Ovary (tissue), 9 donors: ENCODE measurements around the gene USP24. TPM values are rescaled to one million over a fixed set of nuclear protein-coding genes. Genes with fewer than 3 reads are reported as not detected.

Experiments
- DNase-seq, 5 donors: peaks; one replicate each; pipeline ENCODE4 v3.0.0-alpha.2; 2019 to 2020
- H3K27ac ChIP-seq, 2 donors: fragments of 200-600 bp; one replicate each; pipeline versions ENCODE4 v1.5.1 to v1.8.0; 2019 to 2022
- H3K27me3 ChIP-seq: fragments of 200-600 bp; one replicate; pipeline ENCODE4 v1.8.0; 2022
- H3K36me3 ChIP-seq: fragments of 200-600 bp; sonication (generic); one replicate; pipeline ENCODE4 v1.5.1; 2019
- H3K4me1 ChIP-seq: one replicate; pipeline ENCODE4 v1.8.1; 2013; ENCODE audit warnings: mild to moderate bottlenecking, moderate library complexity; ENCODE audit not compliant: insufficient read depth
- H3K4me3 ChIP-seq: fragments of 200-600 bp; sonication (generic); one replicate; pipeline ENCODE4 v1.5.1; 2017
- H3K9me3 ChIP-seq, 2 donors: fragments of 200-600 bp in 1 of 2; sonication (generic) in 1 of 2; one replicate each; pipeline versions ENCODE4 v1.5.1 to v1.8.1; 2013 to 2019; ENCODE audit warnings: mild to moderate bottlenecking in 1 of 2, moderate library complexity in 1 of 2
- EP300 ChIP-seq: sonication (generic); formaldehyde crosslinking; IDR thresholded peaks from one replicate; pipeline ENCODE4 v1.6.1; 2017; ENCODE audit warnings: antibody characterized with exemption
- POLR2A ChIP-seq: fragments of 450-650 bp; IDR thresholded peaks from one replicate; pipeline ENCODE4 v1.6.1; 2017; ENCODE audit warnings: antibody characterized with exemption, mild to moderate bottlenecking, moderate library complexity
- WGBS, 3 donors: extraction: QIAGEN DNeasy Blood & Tissue Kit in 1 of 3; methylation state at CpG; one replicate each; pipeline versions ENCODE4 v1.1.5 to v1.1.7; 2013 to 2017; 5-methylcytosine and 5-hydroxymethylcytosine counted together
- intact Hi-C, 4 donors: fragments of 100-400 bp; cut with DNase I; formaldehyde crosslinking; loops; one replicate each; pipeline versions ENCODE4 v1.11.0 to v1.15.1; 2022 to 2023
- polyA plus RNA-seq, 2 donors: library from polyadenylated mRNA; stranded (reverse); fragments of 200-250 nt in 1 of 2; fragments of 350-450 nt in 1 of 2; fragmentation: Illumina TruSeq in 1 of 2; extraction: RNeasy Lipid Tissue Mini Kit (QIAGEN cat#74804) in 1 of 2; gene quantifications; one replicate each; pipeline ENCODE4 v1.2.3, GENCODE V29; 2013 to 2014
- total RNA-seq, 7 donors: library from RNA; depleted of rRNA in 2 of 7; stranded (reverse); fragments of >200 nt in 2 of 7; fragmentation: NEBNext Ultra II Directional in 3 of 7; extraction: Animal tissue kit (Norgen Biotek cat#: 25700) in 3 of 7; gene quantifications; one replicate each; pipeline versions ENCODE4 v1.1.0 to v1.2.4, GENCODE V29; 2016 to 2023
- TF ChIP-seq, protein P1 (sequence below), 3 donors: fragments of 450-650 bp in 2 of 3; fragments of 200-600 bp in 1 of 3; IDR thresholded peaks; one replicate each; pipeline versions ENCODE4 v1.5.1 to v1.8.0; 2016 to 2022; ENCODE audit warnings: antibody characterized with exemption in 3 of 3, mild to moderate bottlenecking in 1 of 3
- donor health status: DM: no; HTN: no; CAD: no; lungs with moderate emphysema.
- donor health status: DM: no; HTN: no; CAD: no.
- donor health status: Bipolar disorder and iron deficiency.
- donor health status: DM: yes; HTN: yes; CAD: no.
- donor health status: DM: no; HTN: no; CAD: no.
- donor health status: DM: yes; HTN: yes; CAD: no.

Gene USP24
- total and polyA plus RNA-seq, 9 donors, result 11.5 to 51.4 (median 33.5) TPM

DNA sequence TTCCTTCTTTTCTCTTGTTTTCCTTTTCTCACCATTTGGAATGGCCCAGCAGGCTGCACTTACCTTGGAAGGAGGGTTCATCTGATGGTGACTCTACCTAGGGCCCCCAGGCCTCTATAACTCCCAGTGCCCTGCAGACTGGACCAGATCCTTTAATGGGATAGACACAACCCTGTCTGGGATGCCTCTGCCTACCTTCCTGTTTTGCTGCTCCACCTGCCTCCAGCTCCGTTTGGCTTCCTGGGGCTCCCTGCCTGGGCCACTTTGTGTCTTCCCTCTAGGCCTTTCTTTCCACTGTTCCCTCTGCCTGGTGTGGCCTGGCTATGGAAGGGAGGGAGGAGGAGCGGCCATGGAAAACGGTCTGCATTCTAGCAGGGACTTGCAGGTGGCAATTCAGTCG is 168.3 kb downstream of the USP24 start:
- peak in 1 of 5 donors; percentile 13 for DNase-seq
- intact Hi-C loops, result no loop called here
- Histone ChIP-seq H3K36me3 (no peaks in the 10 kb centered on the region), H3K9me3 (no peaks in the 10 kb centered on the region), H3K27me3 (no peaks in the 10 kb centered on the region), H3K4me1 (peaks cover 2% of the 10 kb centered on the region), H3K27ac (no peak overlapping the region), H3K4me3 (no peak overlapping the region)
- TF ChIP-seq, protein P1, sequence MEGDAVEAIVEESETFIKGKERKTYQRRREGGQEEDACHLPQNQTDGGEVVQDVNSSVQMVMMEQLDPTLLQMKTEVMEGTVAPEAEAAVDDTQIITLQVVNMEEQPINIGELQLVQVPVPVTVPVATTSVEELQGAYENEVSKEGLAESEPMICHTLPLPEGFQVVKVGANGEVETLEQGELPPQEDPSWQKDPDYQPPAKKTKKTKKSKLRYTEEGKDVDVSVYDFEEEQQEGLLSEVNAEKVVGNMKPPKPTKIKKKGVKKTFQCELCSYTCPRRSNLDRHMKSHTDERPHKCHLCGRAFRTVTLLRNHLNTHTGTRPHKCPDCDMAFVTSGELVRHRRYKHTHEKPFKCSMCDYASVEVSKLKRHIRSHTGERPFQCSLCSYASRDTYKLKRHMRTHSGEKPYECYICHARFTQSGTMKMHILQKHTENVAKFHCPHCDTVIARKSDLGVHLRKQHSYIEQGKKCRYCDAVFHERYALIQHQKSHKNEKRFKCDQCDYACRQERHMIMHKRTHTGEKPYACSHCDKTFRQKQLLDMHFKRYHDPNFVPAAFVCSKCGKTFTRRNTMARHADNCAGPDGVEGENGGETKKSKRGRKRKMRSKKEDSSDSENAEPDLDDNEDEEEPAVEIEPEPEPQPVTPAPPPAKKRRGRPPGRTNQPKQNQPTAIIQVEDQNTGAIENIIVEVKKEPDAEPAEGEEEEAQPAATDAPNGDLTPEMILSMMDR (IDR thresholded peaks at IDR 0.05), result no peak
- no peak for TF ChIP-seq POLR2A
- no peak for TF ChIP-seq EP300
- 84 to 93% (median 89%) methylated on average over 4 of the region's 4 CpGs for WGBS, 3 donors

DNA sequence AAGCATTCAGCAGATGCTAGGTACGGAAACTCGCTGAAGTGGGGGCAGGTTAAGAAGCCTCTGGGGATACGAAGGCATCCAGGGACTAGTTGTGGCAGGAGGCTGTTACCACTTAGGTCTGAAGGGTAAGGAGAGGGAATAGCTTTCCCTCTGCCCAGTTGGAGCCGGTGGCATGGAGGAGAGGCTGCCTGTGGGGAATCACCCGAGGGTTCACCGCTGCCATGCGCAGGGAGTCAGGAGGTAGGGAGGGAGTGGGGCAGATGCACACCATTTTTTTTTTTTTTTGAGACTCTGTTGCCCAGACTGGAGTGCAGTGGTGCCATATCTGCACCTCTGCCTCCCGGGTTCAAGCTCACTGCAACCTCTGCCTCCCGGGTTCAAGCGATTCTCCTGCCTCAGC is 169.7 kb downstream of the USP24 start:
- intact Hi-C loops, result no loop called here
- DNase-seq, result no peak
- Histone ChIP-seq H3K9me3 (no peaks in the 10 kb centered on the region), H3K27me3 (no peaks in the 10 kb centered on the region), H3K4me1 (peaks cover 2% of the 10 kb centered on the region), H3K36me3 (no peaks in the 10 kb centered on the region), H3K4me3 (no peak overlapping the region), H3K27ac (no peak overlapping the region)
- TF ChIP-seq POLR2A (no peak), EP300 (no peak)
- TF ChIP-seq, protein P1 (IDR thresholded peaks at IDR 0.05), result no peak
- 95 to 99% (median 96%) methylated on average over 10 of the region's 10 CpGs for WGBS, 3 donors

DNA sequence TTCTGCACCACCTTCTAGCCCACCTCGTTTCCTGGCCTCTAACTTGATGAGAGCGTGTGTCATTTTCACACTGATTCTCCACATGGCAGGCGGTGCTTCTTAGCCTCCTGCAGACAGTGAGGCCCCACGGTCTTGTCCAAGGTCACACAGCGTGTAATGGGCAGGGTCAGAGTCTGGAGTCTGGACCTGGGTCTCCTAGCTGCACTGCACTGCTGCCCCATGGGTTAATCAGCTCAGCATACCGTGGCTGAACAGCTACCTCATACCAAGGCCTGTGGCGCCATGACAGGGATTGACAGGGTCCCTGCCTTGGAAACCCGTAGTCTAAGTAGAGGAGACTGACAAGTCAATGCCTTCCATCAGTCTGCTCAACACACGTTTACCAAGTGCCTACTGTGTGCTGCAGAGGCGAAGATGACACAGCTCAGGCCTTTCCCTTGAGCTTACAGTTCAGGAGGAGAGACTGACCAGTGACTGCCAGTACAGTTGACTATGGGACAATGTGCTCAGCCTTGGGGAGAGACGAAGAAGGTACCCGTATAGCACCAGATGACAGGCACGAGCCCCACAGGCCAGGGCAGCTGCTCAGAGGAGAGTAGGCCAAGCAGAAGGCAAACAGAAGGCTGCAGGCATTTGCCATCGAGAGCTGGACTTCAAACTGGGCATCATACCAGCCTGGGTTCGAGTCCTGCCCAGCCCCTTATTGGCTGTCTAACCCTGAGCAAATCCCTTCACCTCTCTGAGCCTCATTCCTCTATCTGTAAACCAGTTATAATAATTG is 170.4 kb downstream of the USP24 start:
- H3K27ac ChIP-seq, result no peak overlapping the region
- H3K27me3 ChIP-seq, result no peaks in the 10 kb centered on the region
- no peaks in the 10 kb centered on the region for H3K9me3 ChIP-seq
- 84 to 87% (median 86%) methylated on average over 15 of the region's 15 CpGs for WGBS, 3 donors
- peaks cover 2% of the 10 kb centered on the region for H3K4me1 ChIP-seq
- H3K36me3 ChIP-seq, result no peaks in the 10 kb centered on the region
- no peak for DNase-seq
- TF ChIP-seq POLR2A (no peak), EP300 (no peak)
- TF ChIP-seq, protein P1 (IDR thresholded peaks at IDR 0.05), result no peak
- intact Hi-C loops, result no loop called here
- no peak overlapping the region for H3K4me3 ChIP-seq

DNA sequence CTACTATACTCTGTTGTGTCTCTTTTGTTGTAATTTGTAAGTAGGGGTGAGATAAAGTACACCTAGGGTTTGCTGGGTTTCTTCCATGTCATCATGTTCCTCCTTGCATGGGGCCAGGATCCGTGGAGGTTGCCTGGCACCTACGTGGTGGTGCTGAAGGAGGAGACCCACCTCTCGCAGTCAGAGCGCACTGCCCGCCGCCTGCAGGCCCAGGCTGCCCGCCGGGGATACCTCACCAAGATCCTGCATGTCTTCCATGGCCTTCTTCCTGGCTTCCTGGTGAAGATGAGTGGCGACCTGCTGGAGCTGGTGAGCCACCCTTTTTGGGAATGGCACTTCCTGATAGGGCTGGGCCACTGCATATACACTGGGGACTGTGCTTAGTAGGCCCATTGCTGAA is 171.4 kb downstream of the USP24 start:
- H3K4me3 ChIP-seq, result no peak overlapping the region
- H3K4me1 ChIP-seq, result no peaks in the 10 kb centered on the region
- H3K27ac ChIP-seq, result no peak overlapping the region
- WGBS, 3 donors, result 95 to 96% (median 96%) methylated on average over 9 of the region's 9 CpGs
- DNase-seq, result no peak
- no peaks in the 10 kb centered on the region for H3K27me3 ChIP-seq
- TF ChIP-seq POLR2A (no peak), EP300 (no peak)
- TF ChIP-seq, protein P1 (IDR thresholded peaks at IDR 0.05), result no peak
- no peaks in the 10 kb centered on the region for H3K9me3 ChIP-seq
- H3K36me3 ChIP-seq, result no peaks in the 10 kb centered on the region
- intact Hi-C loops, result no loop called here
